SK-N-DZ (cell line): ENCODE measurements around the gene TALDO1.

Source experiments
- DNase-seq: peaks from one replicate; pipeline ENCODE4 v3.0.0-alpha.2; 2015; ENCODE audit warnings: low spot score

The TALDO1 gene

GRCh38 chr11:769887-770641 is 22.8 kb downstream of the TALDO1 start:
- DNase-seq = no peak

- no peak for DNase-seq
Observed at GRCh38 chr11:770642-771616, 23.7 kb downstream of the TALDO1 start.

- no peak for DNase-seq
Observed at GRCh38 chr11:771617-772204, 24.4 kb downstream of the TALDO1 start.

GRCh38 chr11:772429-773390 is 25.4 kb downstream of the TALDO1 start:
- no peak for DNase-seq

GRCh38 chr11:773425-773824 is 26.2 kb downstream of the TALDO1 start:
- DNase-seq = no peak

GRCh38 chr11:773830-774229 is 26.6 kb downstream of the TALDO1 start:
- DNase-seq = no peak

- no peak for DNase-seq
Observed at GRCh38 chr11:774873-775592, 27.8 kb downstream of the TALDO1 start.

- no peak for DNase-seq
Observed at GRCh38 chr11:776263-776560, 28.9 kb downstream of the TALDO1 start.

- DNase-seq = no peak
Observed at GRCh38 chr11:776561-777287, 29.5 kb downstream of the TALDO1 start.

GRCh38 chr11:777288-778255 is 30.3 kb downstream of the TALDO1 start, which contains the start of gene GATD1:
TSS of gene GATD1 (minus strand) at chr11:777487. CDS start at chr11:777462, 25 bp downstream.
- peak; percentile 86 for DNase-seq

GRCh38 chr11:778976-779954 is 32.0 kb downstream of the TALDO1 start:
- no peak for DNase-seq

GRCh38 chr11:779955-780532 is 32.8 kb downstream of the TALDO1 start:
- no peak for DNase-seq

- no peak for DNase-seq
Observed at GRCh38 chr11:782264-783174, 35.3 kb downstream of the TALDO1 start.

GRCh38 chr11:783581-784015 is 36.3 kb downstream of the TALDO1 start:
- DNase-seq = peak; percentile 91

- DNase-seq = no peak
Observed at GRCh38 chr11:786235-787083, 39.2 kb downstream of the TALDO1 start.
